GM12873 (cell line): ENCODE results near the gene ZNF791.

Experiments used
- TF ChIP-seq, protein P1 (sequence below): IDR thresholded peaks from 2 replicates; pipeline ENCODE4 v1.5.1; 2012; ENCODE audit warnings: low read depth, mild to moderate bottlenecking, moderate library complexity, low read length, control low read depth; ENCODE audit not compliant: insufficient read depth; ENCODE audit errors: missing control alignments

The ZNF791 gene

DNA sequence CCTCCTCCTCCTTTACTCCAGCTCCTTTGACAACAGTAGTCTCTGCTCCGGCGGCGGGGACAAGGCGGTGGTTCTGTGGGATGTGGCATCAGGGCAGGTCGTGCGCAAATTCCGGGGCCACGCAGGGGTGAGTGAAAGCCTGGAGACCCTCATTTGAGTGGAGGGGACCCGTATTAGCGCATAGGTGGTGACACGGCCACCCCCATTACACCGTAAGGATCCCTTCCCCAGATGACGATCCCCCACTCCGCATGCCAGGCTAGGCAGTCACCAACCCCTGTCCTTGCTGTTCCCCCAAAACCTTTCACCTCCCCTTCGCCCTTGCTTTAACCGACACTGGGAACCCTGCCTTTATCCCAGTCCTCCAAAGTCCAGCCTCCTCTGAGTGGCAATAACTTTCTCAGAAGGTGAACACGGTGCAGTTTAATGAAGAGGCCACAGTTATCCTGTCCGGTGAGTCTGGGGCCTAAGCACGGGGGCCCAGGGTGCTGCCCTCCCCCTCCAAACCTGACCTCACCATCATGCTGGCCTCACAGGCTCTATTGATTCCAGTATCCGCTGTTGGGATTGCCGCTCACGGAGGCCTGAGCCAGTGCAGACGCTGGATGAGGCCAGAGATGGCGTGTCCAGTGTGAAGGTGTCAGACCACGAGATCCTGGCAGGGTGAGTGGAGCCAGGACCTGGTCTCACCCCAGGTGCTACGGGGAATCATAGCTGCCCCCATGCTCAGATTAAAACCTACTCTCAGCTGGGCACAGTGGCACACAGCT, 59.6 kb downstream of the ZNF791 start:
- TF ChIP-seq, protein P1, sequence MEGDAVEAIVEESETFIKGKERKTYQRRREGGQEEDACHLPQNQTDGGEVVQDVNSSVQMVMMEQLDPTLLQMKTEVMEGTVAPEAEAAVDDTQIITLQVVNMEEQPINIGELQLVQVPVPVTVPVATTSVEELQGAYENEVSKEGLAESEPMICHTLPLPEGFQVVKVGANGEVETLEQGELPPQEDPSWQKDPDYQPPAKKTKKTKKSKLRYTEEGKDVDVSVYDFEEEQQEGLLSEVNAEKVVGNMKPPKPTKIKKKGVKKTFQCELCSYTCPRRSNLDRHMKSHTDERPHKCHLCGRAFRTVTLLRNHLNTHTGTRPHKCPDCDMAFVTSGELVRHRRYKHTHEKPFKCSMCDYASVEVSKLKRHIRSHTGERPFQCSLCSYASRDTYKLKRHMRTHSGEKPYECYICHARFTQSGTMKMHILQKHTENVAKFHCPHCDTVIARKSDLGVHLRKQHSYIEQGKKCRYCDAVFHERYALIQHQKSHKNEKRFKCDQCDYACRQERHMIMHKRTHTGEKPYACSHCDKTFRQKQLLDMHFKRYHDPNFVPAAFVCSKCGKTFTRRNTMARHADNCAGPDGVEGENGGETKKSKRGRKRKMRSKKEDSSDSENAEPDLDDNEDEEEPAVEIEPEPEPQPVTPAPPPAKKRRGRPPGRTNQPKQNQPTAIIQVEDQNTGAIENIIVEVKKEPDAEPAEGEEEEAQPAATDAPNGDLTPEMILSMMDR, result no peak

DNA sequence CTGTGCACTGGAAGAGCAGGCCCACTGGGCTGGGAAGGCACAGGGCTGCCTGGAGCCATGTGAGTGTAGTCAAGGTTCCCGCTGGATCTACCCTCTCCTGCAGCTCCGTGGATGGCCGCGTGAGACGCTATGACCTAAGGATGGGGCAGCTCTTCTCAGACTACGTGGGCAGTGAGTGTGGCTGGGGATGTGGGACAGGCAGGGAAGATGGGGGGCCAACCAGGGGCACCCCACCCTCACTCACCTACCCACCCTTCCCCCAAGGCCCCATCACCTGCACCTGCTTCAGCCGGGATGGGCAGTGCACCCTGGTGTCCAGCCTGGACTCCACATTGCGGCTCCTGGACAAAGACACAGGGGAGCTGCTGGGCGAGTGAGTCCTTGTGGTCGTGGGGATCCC, 62.0 kb downstream of the ZNF791 start:
- TF ChIP-seq, protein P1, result no peak

GRCh38 chr19:12675399-12675798, 64.7 kb downstream of the ZNF791 start:
- TF ChIP-seq, protein P1, result no peak

GRCh38 chr19:12675940-12676339, 65.2 kb downstream of the ZNF791 start:
- TF ChIP-seq, protein P1, result no peak

- TF ChIP-seq, protein P1, result peak; percentile 97
Measured at GRCh38 chr19:12676384-12676792, 65.7 kb downstream of the ZNF791 start.

DNA sequence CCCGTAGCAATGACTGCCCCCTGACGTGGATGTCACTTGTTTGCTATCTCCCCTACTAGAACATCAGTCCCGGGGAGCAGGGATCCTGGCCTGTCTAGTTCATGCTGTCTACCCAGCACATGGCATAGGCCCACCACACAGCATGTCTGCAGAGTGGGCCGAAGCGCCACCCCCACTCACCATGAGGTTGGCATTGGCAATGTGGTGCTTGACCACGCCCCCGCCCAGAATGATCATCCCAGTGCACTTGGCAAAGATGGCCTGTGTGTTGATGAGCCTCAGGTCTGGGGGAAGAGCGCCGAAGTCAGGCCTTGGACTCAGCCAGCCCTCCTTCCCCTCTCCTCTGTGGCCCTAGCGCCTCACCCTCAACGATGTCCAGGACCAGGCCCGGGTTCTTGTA, 66.2 kb downstream of the ZNF791 start:
- TF ChIP-seq, protein P1, result no peak

DNA sequence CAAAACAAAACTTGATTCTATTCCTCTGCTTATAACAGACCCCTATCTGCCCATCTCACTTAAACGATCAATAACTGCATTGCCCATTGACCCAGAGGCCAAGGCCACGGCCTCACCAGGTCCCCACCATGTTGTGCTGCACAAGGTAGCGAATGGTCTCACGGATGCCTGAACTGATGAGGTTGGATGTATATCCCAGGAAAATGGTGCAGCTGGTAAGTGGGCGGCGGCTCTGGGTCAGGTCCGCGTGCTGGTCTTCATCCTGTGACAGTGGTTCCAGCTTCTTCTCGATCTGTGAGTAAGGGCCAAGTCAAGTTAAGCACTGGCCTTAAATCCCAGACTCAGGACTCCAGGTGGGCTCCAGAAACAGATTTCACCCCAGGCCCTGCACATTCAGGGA, 69.3 kb downstream of the ZNF791 start:
- TF ChIP-seq, protein P1, result no peak
